ENCODE measurements around the gene SIX4.

DNA sequence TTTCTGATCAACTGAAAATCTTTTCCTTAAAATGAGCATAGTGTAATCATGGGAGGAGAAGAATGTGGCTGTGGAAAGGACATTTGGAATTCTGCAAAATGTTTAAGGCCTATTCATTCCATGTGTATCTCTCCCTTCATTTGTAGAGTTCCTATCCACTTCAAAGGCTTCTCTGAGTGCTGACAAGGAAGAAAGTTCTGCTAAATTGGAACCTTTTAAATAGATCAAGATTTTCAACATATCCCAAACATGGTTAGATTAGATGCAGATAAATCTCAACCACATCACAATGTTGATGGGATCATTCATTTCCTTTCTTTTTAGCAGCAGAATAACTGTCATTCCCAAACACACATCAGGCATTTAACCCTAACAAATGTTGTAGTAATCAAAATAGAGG, 46.5 kb downstream of the SIX4 start:
- TF ChIP-seq RFX5 (IDR thresholded peaks at IDR 0.05) (no peak), POLR2A (IDR thresholded peaks at IDR 0.05; ENCODE audit: low read length) (no peak), CHD2 (IDR thresholded peaks at IDR 0.05; ENCODE audit: low read length, partially characterized antibody) (no peak), CEBPB (IDR thresholded peaks at IDR 0.05) (no peak)
- TF ChIP-seq, protein P1, sequence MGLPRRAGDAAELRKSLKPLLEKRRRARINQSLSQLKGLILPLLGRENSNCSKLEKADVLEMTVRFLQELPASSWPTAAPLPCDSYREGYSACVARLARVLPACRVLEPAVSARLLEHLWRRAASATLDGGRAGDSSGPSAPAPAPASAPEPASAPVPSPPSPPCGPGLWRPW (IDR thresholded peaks at IDR 0.05) = no peak
- TF ChIP-seq, protein P2, sequence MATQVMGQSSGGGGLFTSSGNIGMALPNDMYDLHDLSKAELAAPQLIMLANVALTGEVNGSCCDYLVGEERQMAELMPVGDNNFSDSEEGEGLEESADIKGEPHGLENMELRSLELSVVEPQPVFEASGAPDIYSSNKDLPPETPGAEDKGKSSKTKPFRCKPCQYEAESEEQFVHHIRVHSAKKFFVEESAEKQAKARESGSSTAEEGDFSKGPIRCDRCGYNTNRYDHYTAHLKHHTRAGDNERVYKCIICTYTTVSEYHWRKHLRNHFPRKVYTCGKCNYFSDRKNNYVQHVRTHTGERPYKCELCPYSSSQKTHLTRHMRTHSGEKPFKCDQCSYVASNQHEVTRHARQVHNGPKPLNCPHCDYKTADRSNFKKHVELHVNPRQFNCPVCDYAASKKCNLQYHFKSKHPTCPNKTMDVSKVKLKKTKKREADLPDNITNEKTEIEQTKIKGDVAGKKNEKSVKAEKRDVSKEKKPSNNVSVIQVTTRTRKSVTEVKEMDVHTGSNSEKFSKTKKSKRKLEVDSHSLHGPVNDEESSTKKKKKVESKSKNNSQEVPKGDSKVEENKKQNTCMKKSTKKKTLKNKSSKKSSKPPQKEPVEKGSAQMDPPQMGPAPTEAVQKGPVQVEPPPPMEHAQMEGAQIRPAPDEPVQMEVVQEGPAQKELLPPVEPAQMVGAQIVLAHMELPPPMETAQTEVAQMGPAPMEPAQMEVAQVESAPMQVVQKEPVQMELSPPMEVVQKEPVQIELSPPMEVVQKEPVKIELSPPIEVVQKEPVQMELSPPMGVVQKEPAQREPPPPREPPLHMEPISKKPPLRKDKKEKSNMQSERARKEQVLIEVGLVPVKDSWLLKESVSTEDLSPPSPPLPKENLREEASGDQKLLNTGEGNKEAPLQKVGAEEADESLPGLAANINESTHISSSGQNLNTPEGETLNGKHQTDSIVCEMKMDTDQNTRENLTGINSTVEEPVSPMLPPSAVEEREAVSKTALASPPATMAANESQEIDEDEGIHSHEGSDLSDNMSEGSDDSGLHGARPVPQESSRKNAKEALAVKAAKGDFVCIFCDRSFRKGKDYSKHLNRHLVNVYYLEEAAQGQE (IDR thresholded peaks at IDR 0.05) = no peak
- TF ChIP-seq, protein P3, sequence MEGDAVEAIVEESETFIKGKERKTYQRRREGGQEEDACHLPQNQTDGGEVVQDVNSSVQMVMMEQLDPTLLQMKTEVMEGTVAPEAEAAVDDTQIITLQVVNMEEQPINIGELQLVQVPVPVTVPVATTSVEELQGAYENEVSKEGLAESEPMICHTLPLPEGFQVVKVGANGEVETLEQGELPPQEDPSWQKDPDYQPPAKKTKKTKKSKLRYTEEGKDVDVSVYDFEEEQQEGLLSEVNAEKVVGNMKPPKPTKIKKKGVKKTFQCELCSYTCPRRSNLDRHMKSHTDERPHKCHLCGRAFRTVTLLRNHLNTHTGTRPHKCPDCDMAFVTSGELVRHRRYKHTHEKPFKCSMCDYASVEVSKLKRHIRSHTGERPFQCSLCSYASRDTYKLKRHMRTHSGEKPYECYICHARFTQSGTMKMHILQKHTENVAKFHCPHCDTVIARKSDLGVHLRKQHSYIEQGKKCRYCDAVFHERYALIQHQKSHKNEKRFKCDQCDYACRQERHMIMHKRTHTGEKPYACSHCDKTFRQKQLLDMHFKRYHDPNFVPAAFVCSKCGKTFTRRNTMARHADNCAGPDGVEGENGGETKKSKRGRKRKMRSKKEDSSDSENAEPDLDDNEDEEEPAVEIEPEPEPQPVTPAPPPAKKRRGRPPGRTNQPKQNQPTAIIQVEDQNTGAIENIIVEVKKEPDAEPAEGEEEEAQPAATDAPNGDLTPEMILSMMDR (IDR thresholded peaks at IDR 0.05) = no peak

Data from A549 (cell line).